OCI-LY1 (cell line): ENCODE data around the gene MAT2A.
"Not testable (repeated sequence)": the region's sequence is repeated elsewhere in the genome, so short reads cannot be mapped to it uniquely, and the experiment has no call there.

Source experiments
- H2AFZ ChIP-seq: fragments of 200-600 bp; sonication (generic), shearing (Covaris generic); 2 replicates; pipeline ENCODE4 v1.6.0; 2014; ENCODE audit warnings: antibody characterized with exemption, mild to moderate bottlenecking, low read length
- H3F3A ChIP-seq: fragments of 200-600 bp; sonication (generic), shearing (Covaris generic); 2 replicates; pipeline ENCODE4 v1.6.0; 2014; ENCODE audit warnings: mild to moderate bottlenecking, antibody characterized with exemption, low read length, moderate library complexity; ENCODE audit not compliant: insufficient read depth
- H3K27ac ChIP-seq: fragments of 200-600 bp; sonication (generic); 2 replicates; pipeline ENCODE4 v1.5.1; 2014; ENCODE audit warnings: low read length, mixed run types, mild to moderate bottlenecking, low read depth; ENCODE audit not compliant: poor library complexity, severe bottlenecking
- H3K27me3 ChIP-seq: fragments of 200-600 bp; sonication (generic); 2 replicates; pipeline ENCODE4 v1.6.0; 2014; ENCODE audit warnings: antibody characterized with exemption, mild to moderate bottlenecking, low read length, moderate library complexity; ENCODE audit not compliant: insufficient read depth
- H3K36me3 ChIP-seq: fragments of 200-600 bp; sonication (generic); 2 replicates; pipeline ENCODE4 v1.6.1; 2014; ENCODE audit warnings: mild to moderate bottlenecking, antibody characterized with exemption, low read length, moderate library complexity, mixed read lengths; ENCODE audit not compliant: insufficient read depth
- H3K4me1 ChIP-seq: fragments of 200-600 bp; sonication (generic); 2 replicates; pipeline ENCODE4 v1.5.1; 2014; ENCODE audit warnings: mild to moderate bottlenecking, low read length, moderate library complexity; ENCODE audit not compliant: insufficient read depth, severe bottlenecking
- H3K4me2 ChIP-seq: fragments of 200-600 bp; sonication (generic), shearing (Covaris generic); 2 replicates; pipeline ENCODE4 v1.6.1; 2014; ENCODE audit warnings: low read length
- H3K4me3 ChIP-seq: fragments of 200-600 bp; sonication (generic); 2 replicates; pipeline ENCODE4 v1.5.1; 2014; ENCODE audit warnings: low read length, low read depth, mild to moderate bottlenecking, mixed read lengths; ENCODE audit not compliant: poor library complexity, severe bottlenecking
- H3K79me2 ChIP-seq: fragments of 200-600 bp; shearing (Covaris generic); 2 replicates; pipeline ENCODE4 v1.6.1; 2016; ENCODE audit warnings: mixed run types, low read length, mixed read lengths; ENCODE audit not compliant: insufficient read depth
- H3K9ac ChIP-seq: fragments of 200-600 bp; sonication (generic), shearing (Covaris generic); 2 replicates; pipeline ENCODE4 v1.6.1; 2014; ENCODE audit warnings: mild to moderate bottlenecking, low read length, mixed read lengths
- H3K9me2 ChIP-seq: fragments of 200-600 bp; sonication (generic), shearing (Covaris generic); 2 replicates; pipeline ENCODE4 v1.6.1; 2014; ENCODE audit warnings: low read depth, mild to moderate bottlenecking, low read length, mixed read lengths
- H3K9me3 ChIP-seq: fragments of 200-600 bp; shearing (Covaris generic); 2 replicates; pipeline ENCODE4 v1.6.1; 2014; ENCODE audit warnings: low read length, mixed read lengths
- H4K20me1 ChIP-seq: fragments of 200-600 bp; sonication (generic), shearing (Covaris generic); 2 replicates; pipeline ENCODE4 v1.6.0; 2016; ENCODE audit warnings: mild to moderate bottlenecking, low read length; ENCODE audit not compliant: insufficient read depth
- CTCF ChIP-seq: fragments of 200-600 bp; sonication (generic), shearing (Covaris generic); IDR thresholded peaks from 2 replicates; pipeline ENCODE4 v1.5.1; 2017; ENCODE audit warnings: mild to moderate bottlenecking, antibody characterized with exemption, low read length, moderate library complexity, mixed read lengths
- EZH2 ChIP-seq: fragments of 200-600 bp; sonication (generic), shearing (Covaris generic); IDR thresholded peaks from 2 replicates; pipeline ENCODE4 v1.8.0; 2017; ENCODE audit warnings: borderline replicate concordance, mixed run types, mild to moderate bottlenecking, antibody characterized with exemption, low read length, moderate library complexity, mixed read lengths

The MAT2A gene

DNA sequence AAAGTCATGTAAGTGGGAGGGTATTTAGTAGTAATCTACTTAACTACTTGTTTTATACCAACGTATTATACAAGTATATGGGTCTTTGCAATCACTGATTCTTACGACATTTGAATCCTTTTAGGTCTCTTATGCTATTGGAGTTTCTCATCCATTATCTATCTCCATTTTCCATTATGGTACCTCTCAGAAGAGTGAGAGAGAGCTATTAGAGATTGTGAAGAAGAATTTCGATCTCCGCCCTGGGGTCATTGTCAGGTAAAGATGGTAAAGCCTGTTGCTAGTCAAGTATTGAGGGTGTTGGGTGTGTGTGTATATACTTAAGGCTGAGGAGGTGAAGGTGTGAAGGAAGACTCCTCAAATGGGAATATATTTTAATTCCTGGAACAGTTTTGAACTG, 3.8 kb downstream of the MAT2A start:
- no peaks in the 10 kb centered on the region for H3K27me3 ChIP-seq
- no peak overlapping the region for H3K9ac ChIP-seq
- TF ChIP-seq EZH2 (no peak), CTCF (no peak)
- H3F3A ChIP-seq = peaks cover 26% of the 10 kb centered on the region
- H3K79me2 ChIP-seq = peaks cover 26% of the 10 kb centered on the region
- 0 out of 2 replicates have a peak, but pooled peaks cover 3% of the 10 kb centered on the region for H4K20me1 ChIP-seq
- peaks cover 86% of the 10 kb centered on the region for H3K36me3 ChIP-seq
- H3K4me2 ChIP-seq = no peak overlapping the region
- H3K4me1 ChIP-seq = peaks cover 22% of the 10 kb centered on the region
- no peaks in the 10 kb centered on the region for H3K9me3 ChIP-seq
- H3K4me3 ChIP-seq = no peak overlapping the region
- H3K9me2 ChIP-seq = no peaks in the 10 kb centered on the region
- H3K27ac ChIP-seq = no peak overlapping the region
- no peak overlapping the region for H2AFZ ChIP-seq

DNA sequence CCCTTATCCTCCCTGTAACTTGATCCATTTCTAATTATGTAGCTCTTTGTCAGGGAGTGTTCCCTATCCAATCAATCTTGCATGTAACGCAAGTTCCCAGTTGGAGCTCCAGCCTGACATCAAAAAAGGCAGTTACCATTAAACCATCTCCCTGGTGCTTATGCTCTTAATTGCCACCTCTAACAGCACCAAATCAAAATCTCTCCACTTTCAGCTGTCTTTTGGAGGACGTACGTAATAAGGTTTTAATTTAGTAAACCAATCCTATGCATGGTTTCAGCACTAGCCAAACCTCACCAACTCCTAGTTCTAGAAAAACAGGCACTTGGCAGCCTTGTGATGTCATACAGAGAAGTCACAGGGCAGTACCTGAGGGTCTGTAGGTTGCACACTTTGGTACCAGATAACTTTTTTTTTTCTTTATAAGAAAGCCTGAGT, 5.3 kb downstream of the MAT2A start:
- not testable (repeated sequence) for H3K9me2 ChIP-seq, H3K4me2 ChIP-seq, H4K20me1 ChIP-seq, H3K27ac ChIP-seq, H3K4me3 ChIP-seq, H3K9ac ChIP-seq, H3K9me3 ChIP-seq, H2AFZ ChIP-seq, H3K27me3 ChIP-seq
- H3K36me3 ChIP-seq = peaks cover 83% of the 10 kb centered on the region
- peaks cover 18% of the 10 kb centered on the region for H3K4me1 ChIP-seq
- H3F3A ChIP-seq = peaks cover 26% of the 10 kb centered on the region
- H3K79me2 ChIP-seq = peaks cover 24% of the 10 kb centered on the region

DNA sequence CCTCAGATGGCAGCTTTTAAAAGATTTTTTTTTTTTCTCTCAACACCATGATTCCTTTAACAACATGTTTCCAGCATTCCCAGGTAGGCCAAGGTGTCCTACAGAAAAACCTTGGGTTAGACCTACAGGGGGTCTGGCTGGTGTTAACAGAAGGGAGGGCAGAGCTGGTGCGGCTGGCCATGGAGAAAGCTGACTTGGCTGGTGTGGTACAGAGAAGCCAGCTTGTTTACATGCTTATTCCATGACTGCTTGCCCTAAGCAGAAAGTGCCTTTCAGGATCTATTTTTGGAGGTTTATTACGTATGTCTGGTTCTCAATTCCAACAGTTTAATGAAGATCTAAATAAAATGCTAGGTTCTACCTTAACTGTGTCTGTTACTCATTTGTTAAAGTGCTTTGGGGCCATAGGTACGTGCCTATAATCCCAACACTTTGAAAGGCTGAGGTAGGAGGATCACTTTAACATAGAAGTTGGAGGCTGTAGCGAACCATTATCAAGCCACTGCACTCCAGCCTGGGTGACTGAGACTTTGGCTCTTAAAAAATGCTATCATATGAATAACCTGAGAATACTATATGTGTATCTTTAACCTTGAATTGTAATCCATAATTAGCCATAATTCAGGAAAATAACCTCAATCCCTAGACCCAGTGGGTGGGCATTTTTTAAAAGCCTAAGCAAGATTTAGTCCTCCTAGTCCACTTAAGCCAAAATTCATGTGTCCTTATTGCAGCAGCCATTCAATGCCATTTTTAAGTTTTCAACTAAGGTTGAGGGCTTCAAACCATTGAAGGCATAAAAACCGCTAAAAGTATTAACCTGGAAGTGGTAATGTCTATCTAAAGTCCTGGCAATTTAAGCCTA, 6.2 kb downstream of the MAT2A start:
- H3K4me3 ChIP-seq, H3K27me3 ChIP-seq, H3K4me2 ChIP-seq, H4K20me1 ChIP-seq, H3K27ac ChIP-seq, H3K9ac ChIP-seq, H3K9me2 ChIP-seq, H2AFZ ChIP-seq, H3K9me3 ChIP-seq: not testable (repeated sequence)
- H3K4me1 ChIP-seq = peaks cover 18% of the 10 kb centered on the region
- H3F3A ChIP-seq = peaks cover 26% of the 10 kb centered on the region
- peaks cover 80% of the 10 kb centered on the region for H3K36me3 ChIP-seq
- H3K79me2 ChIP-seq = peaks cover 15% of the 10 kb centered on the region

DNA sequence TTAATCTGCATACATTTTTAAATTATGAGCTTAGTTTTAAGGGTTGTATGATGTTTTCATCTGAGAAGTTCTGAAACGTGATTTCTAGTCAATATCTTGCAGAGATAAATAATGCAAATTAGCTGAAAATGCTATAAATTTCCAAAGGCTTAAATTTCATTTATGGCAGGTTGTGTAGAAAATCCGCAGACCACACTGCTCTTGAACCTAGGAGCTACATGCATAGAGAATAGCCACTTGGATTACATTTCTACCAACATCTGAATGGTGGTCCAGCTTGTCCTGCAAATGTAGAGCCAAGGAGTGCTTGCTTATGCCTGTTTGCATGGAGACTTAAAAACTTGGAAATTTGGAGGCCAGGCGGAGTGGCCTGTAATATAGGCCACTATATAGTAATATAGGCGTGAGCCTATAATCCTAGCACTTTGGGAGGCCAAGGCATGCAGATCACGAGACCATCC, 6.8 kb downstream of the MAT2A start:
- Histone ChIP-seq H3K4me2 (no peak overlapping the region), H4K20me1 (no peaks in the 10 kb centered on the region), H3K27me3 (no peaks in the 10 kb centered on the region), H3F3A (peaks cover 26% of the 10 kb centered on the region), H3K9me3 (no peaks in the 10 kb centered on the region), H3K9ac (no peak overlapping the region), H3K36me3 (peaks cover 80% of the 10 kb centered on the region), H3K4me3 (no peak overlapping the region), H2AFZ (no peak overlapping the region), H3K9me2 (no peaks in the 10 kb centered on the region), H3K79me2 (peaks cover 8% of the 10 kb centered on the region), H3K4me1 (peaks cover 13% of the 10 kb centered on the region), H3K27ac (peak overlapping the region; percentile 22)
- TF ChIP-seq EZH2 (no peak), CTCF (no peak)
